Osteoblast (primary cell): ENCODE results near the gene POU2F2. TPM values are rescaled to one million over a fixed set of nuclear protein-coding genes. Genes with fewer than 3 reads are reported as not detected.

ENCODE experiments used
- DNase-seq: peaks from one replicate; pipeline ENCODE4 v3.0.0; 2011; ENCODE audit warnings: low spot score, mixed read lengths; ENCODE audit not compliant: insufficient read length; ENCODE audit errors: missing footprints
- H2AFZ ChIP-seq: 2 replicates; pipeline ENCODE4 v1.6.0; 2011; ENCODE audit warnings: mild to moderate bottlenecking, low read length
- H3K27ac ChIP-seq: 2 replicates; pipeline ENCODE4 v1.5.1; 2011; ENCODE audit warnings: mild to moderate bottlenecking, low read depth, low read length, moderate library complexity
- H3K27me3 ChIP-seq: 2 replicates; pipeline ENCODE4 v1.6.0; 2012; ENCODE audit warnings: mild to moderate bottlenecking, control low read depth, inconsistent platforms, low read length, moderate library complexity; ENCODE audit not compliant: insufficient read depth
- H3K36me3 ChIP-seq: 2 replicates; pipeline ENCODE4 v1.5.1; 2011; ENCODE audit warnings: mild to moderate bottlenecking, low read length, control low read depth, moderate library complexity; ENCODE audit not compliant: insufficient read depth
- H3K4me1 ChIP-seq: 2 replicates; pipeline ENCODE4 v1.5.1; 2011; ENCODE audit warnings: mild to moderate bottlenecking, low read length, control low read depth, moderate library complexity; ENCODE audit not compliant: insufficient read depth
- H3K4me2 ChIP-seq: 2 replicates; pipeline ENCODE4 v1.6.0; 2011; ENCODE audit warnings: mild to moderate bottlenecking, low read length; ENCODE audit not compliant: insufficient read depth
- H3K4me3 ChIP-seq: fragments of 200-600 bp; sonication (generic); 3 replicates; pipeline ENCODE4 v1.5.1; 2012; ENCODE audit warnings: mild to moderate bottlenecking, low read length, inconsistent platforms; ENCODE audit not compliant: insufficient read depth
- H3K79me2 ChIP-seq: 2 replicates; pipeline ENCODE4 v1.6.0; 2012; ENCODE audit warnings: mild to moderate bottlenecking, low read length, control low read depth, inconsistent platforms; ENCODE audit not compliant: insufficient read depth
- H3K9me3 ChIP-seq: 2 replicates; pipeline ENCODE4 v1.5.1; 2011; ENCODE audit warnings: low read depth, low read length, control low read depth
- H4K20me1 ChIP-seq: 2 replicates; pipeline ENCODE4 v1.6.0; 2012; ENCODE audit warnings: mild to moderate bottlenecking, low read length, control low read depth; ENCODE audit not compliant: insufficient read depth
- total RNA-seq: library from RNA; depleted of rRNA; stranded (reverse); fragments of >200 nt; gene quantifications from 2 replicates; pipeline ENCODE4 v1.2.3, GENCODE V29; 2012
- TF ChIP-seq, protein P1 (sequence below): IDR thresholded peaks from 2 replicates; pipeline ENCODE4 v1.5.1; 2011; ENCODE audit warnings: mild to moderate bottlenecking, low read depth, low read length, moderate library complexity; ENCODE audit errors: extremely low read depth

The POU2F2 gene
- total RNA-seq, 1 donor, result under 0.01 TPM

DNA sequence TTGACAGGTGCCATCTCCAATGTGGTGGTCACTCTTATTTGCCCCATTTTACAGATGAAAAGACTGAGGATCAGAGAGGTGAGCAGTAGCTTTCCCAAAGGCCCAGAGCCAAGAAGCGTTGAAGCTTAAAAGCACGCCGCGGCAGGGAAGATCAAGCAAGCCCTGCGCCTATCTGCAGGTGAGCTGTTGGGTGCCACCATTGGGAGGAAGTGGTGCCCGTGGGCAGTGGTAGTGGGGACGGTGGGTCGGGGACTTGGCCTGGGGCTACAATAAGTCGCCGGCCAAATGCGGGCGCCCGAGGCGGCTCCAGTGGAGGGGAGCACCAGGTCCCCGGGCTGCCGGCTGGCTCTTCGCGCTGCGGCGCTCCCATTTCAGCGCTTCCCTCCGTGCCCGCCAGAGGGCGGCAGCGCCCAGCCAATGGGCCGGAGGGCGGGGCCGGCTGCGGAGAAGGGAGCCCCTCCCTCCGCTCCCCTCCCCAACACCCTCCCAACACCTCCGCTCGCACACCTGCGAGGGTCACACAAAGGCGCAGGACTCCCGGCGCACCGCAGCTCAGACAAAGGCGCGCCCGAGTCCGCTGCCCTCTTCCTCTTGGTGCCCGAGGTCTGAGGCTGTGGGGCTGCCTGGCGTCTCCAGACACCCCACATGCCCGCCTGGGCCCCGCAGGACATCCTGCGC lies 744 bp upstream of the POU2F2 start:
- Histone ChIP-seq H3K27me3 (peaks cover 6% of the 10 kb centered on the region), H4K20me1 (no peaks in the 10 kb centered on the region), H3K4me2 (peak overlapping the region; percentile 86), H3K79me2 (peaks cover 3% of the 10 kb centered on the region), H2AFZ (peak overlapping the region; percentile 80), H3K27ac (no peak overlapping the region), H3K9me3 (no peaks in the 10 kb centered on the region), H3K4me3 (peak overlapping the region; percentile 65), H3K4me1 (peaks cover 19% of the 10 kb centered on the region), H3K36me3 (no peaks in the 10 kb centered on the region)
- TF ChIP-seq, protein P1, sequence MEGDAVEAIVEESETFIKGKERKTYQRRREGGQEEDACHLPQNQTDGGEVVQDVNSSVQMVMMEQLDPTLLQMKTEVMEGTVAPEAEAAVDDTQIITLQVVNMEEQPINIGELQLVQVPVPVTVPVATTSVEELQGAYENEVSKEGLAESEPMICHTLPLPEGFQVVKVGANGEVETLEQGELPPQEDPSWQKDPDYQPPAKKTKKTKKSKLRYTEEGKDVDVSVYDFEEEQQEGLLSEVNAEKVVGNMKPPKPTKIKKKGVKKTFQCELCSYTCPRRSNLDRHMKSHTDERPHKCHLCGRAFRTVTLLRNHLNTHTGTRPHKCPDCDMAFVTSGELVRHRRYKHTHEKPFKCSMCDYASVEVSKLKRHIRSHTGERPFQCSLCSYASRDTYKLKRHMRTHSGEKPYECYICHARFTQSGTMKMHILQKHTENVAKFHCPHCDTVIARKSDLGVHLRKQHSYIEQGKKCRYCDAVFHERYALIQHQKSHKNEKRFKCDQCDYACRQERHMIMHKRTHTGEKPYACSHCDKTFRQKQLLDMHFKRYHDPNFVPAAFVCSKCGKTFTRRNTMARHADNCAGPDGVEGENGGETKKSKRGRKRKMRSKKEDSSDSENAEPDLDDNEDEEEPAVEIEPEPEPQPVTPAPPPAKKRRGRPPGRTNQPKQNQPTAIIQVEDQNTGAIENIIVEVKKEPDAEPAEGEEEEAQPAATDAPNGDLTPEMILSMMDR, result peak; percentile 69
- DNase-seq, result peak; percentile 96

DNA sequence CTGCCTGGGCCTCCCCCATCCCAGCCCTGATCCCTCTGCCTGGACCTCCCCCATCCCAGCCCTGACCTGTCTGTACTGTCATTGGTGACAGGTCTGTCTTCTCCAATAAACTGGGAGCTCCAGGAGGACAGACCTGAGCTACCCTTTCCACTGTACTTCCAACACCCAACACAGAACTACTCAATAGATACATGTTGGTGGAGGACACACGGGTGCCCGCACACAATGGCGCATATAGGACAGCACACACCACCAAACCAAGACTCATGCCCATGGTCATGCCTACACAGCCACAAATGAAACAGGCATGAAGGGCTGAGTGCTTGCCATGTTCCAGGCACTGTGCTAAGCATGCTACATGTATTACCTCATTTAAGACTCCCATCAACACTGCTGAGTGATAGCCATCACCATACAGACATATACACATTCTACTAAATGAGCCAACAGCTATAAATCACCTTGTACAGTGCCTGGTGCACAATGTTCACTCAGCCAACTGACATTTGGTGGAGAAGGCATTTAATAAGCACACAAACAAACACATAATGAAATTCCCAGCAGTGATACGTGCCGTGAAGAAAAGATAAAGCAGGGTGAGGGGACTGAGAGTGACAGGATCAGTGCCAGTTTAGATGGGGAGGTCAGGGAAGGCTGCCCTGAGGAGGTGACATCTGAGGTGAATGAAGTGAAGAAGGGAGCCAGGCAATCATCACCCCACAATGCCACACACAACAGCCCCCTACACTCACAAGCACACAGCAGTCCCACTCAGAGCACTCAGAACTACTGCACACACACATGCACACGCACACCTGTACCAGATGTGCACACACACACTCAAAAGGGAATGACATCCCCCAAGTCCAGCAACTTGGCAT lies 857 bp downstream of the POU2F2 start:
- no peaks in the 10 kb centered on the region for H4K20me1 ChIP-seq
- no peak overlapping the region for H3K27ac ChIP-seq
- H3K4me3 ChIP-seq, result peak overlapping the region; percentile 65
- H3K27me3 ChIP-seq, result peaks cover 6% of the 10 kb centered on the region
- no peaks in the 10 kb centered on the region for H3K36me3 ChIP-seq
- TF ChIP-seq, protein P1, result no peak
- peak; percentile 75 for DNase-seq
- H3K9me3 ChIP-seq, result no peaks in the 10 kb centered on the region
- H3K4me2 ChIP-seq, result peak overlapping the region; percentile 86
- H3K4me1 ChIP-seq, result peaks cover 19% of the 10 kb centered on the region
- H3K79me2 ChIP-seq, result peaks cover 3% of the 10 kb centered on the region
- no peak overlapping the region for H2AFZ ChIP-seq

GRCh38 chr19:42130254-42130573 lies 2.0 kb downstream of the POU2F2 start:
- H3K4me2 ChIP-seq, result no peak overlapping the region

More at GRCh38 chr19:42130254-42130573, 2.0 kb downstream of the POU2F2 start:
- no peaks in the 10 kb centered on the region for H4K20me1 ChIP-seq
- H3K4me3 ChIP-seq, result no peak overlapping the region
- no peak overlapping the region for H3K27ac ChIP-seq
- no peaks in the 10 kb centered on the region for H3K36me3 ChIP-seq
- no peak overlapping the region for H2AFZ ChIP-seq
- TF ChIP-seq, protein P1, result no peak
- peaks cover 19% of the 10 kb centered on the region for H3K4me1 ChIP-seq
- DNase-seq, result peak; percentile 79
- H3K9me3 ChIP-seq, result no peaks in the 10 kb centered on the region
- peaks cover 6% of the 10 kb centered on the region for H3K27me3 ChIP-seq
- H3K79me2 ChIP-seq, result peaks cover 3% of the 10 kb centered on the region
